ENCODE data around the gene BSG. TPM values are rescaled to one million over a fixed set of nuclear protein-coding genes. Genes with fewer than 3 reads are reported as not detected.

The BSG gene
- total RNA-seq, 1 experiment from 2014 or later, result 758 TPM

GRCh38 chr19:588741-589692, 16.6 kb downstream of the BSG start:
- H3K4me3 Mint-ChIP-seq, result peak overlapping the region; percentile 57
- no peaks in the 10 kb centered on the region for H3K9me3 Mint-ChIP-seq
- DNase-seq (ENCODE audit: low spot score), result no peak
- POLR2A ChIA-PET, result no interaction called here
- TF ChIP-seq ZNF121 (CRISPR knock-in tag; IDR thresholded peaks at IDR 0.05) (no peak), ZBTB43 (CRISPR knock-in tag; IDR thresholded peaks at IDR 0.05) (no peak), ARID4B (CRISPR knock-in tag; IDR thresholded peaks at IDR 0.05; ENCODE audit: borderline replicate concordance) (no peak), SP1 (CRISPR knock-in tag; conservative IDR thresholded peaks at IDR 0.05) (0 out of 2 replicates have a peak, but pooled peaks have one; percentile 17)
- CTCF ChIA-PET, result interaction anchor here (0.5 to 1.5 kb wide), 6 partner anchors 12 to 83 kb away, joined by 3 to 5 read pairs (median 3); no protein-coding TSS in a partner anchor
- peaks cover 43% of the 10 kb centered on the region for H3K27me3 Mint-ChIP-seq (ENCODE audit: low read depth)
- peaks cover under 1% of the 10 kb centered on the region; the same call in 1 of the 2 replicates for H3K4me1 Mint-ChIP-seq
- no peaks in the 10 kb centered on the region for H3K36me3 Mint-ChIP-seq
- H3K27ac Mint-ChIP-seq, result no peak overlapping the region
- no peak for ATAC-seq

GRCh38 chr19:589693-590395, 17.4 kb downstream of the BSG start, which contains the start of gene HCN2:
Gene HCN2 (plus strand): TSS chr19:589881. CDS start chr19:589946, 65 bp downstream.
- TF ChIP-seq KAT7 (CRISPR knock-in tag; IDR thresholded peaks at IDR 0.05; ENCODE audit: borderline replicate concordance), result no peak
- TF ChIP-seq NFYB (CRISPR knock-in tag; conservative IDR thresholded peaks at IDR 0.05; ENCODE audit: low read depth), result no peak
- TF ChIP-seq CBFB (CRISPR knock-in tag; IDR thresholded peaks at IDR 0.05; ENCODE audit: low read depth), result no peak
- no peak for TF ChIP-seq ZNF263 (CRISPR knock-in tag; IDR thresholded peaks at IDR 0.05; ENCODE audit: low read depth)
- no peak for TF ChIP-seq ZNF219 (CRISPR knock-in tag; IDR thresholded peaks at IDR 0.05; ENCODE audit: borderline replicate concordance)
- no peak for TF ChIP-seq MYBL2 (CRISPR knock-in tag; IDR thresholded peaks at IDR 0.05)
- no peak for TF ChIP-seq PRRX2 (CRISPR knock-in tag; IDR thresholded peaks at IDR 0.05)
- TF ChIP-seq E2F1 (CRISPR knock-in tag; IDR thresholded peaks at IDR 0.05), result no peak
- no peak for TF ChIP-seq ZNF317 (CRISPR knock-in tag; IDR thresholded peaks at IDR 0.05; ENCODE audit: borderline replicate concordance, low read depth)
- TF ChIP-seq ETV6 (CRISPR knock-in tag; IDR thresholded peaks at IDR 0.05), result no peak
- no peak for TF ChIP-seq ZNF423 (CRISPR knock-in tag; IDR thresholded peaks at IDR 0.05)
- TF ChIP-seq ZSCAN18 (CRISPR knock-in tag; IDR thresholded peaks at IDR 0.05), result no peak
- no peak for TF ChIP-seq FOXK1 (CRISPR knock-in tag; IDR thresholded peaks at IDR 0.05)
- ChIA-PET POLR2A (no interaction called here), CTCF (no interaction called here)
- no peaks in the 10 kb centered on the region for H3K36me3 Mint-ChIP-seq
- DNase-seq (ENCODE audit: low spot score), result no peak
- H3K4me1 Mint-ChIP-seq, result no peaks in the 10 kb centered on the region
- peaks cover 43% of the 10 kb centered on the region for H3K27me3 Mint-ChIP-seq (ENCODE audit: low read depth)
- ATAC-seq, result no peak
- H3K27ac Mint-ChIP-seq, result no peak within 1 kb of the TSS
- no peaks in the 10 kb centered on the region for H3K9me3 Mint-ChIP-seq
- peak within 1 kb of the TSS; percentile 57 for H3K4me3 Mint-ChIP-seq

Data from WTC11 (cell line).